DND-41 (cell line): ENCODE results near the gene LCTL.

ENCODE experiments used
- ATAC-seq: fragments of 200-7000 bp; cut with Tn5 transposase; 3 replicates; pipeline ENCODE4 v1.9.1; 2021; ENCODE audit warnings: low read depth; ENCODE audit not compliant: insufficient read depth
- DNase-seq: peaks from one replicate; pipeline ENCODE4 v3.0.0-alpha.2; 2020
- H2AFZ ChIP-seq: 2 replicates; pipeline ENCODE4 v1.6.0; 2012; ENCODE audit warnings: low read depth, low read length
- H3K27ac ChIP-seq: 2 replicates; pipeline ENCODE4 v1.5.1; 2012; ENCODE audit warnings: low read length, inconsistent platforms
- H3K27me3 ChIP-seq: fragments of 200-600 bp; sonication (generic); 2 replicates; pipeline ENCODE4 v1.6.0; 2012; ENCODE audit warnings: low read length, mild to moderate bottlenecking, inconsistent platforms; ENCODE audit not compliant: insufficient read depth, poor library complexity
- H3K36me3 ChIP-seq: 2 replicates; pipeline ENCODE4 v1.5.1; 2012; ENCODE audit warnings: low read length, inconsistent platforms; ENCODE audit not compliant: insufficient read depth
- H3K4me1 ChIP-seq: 2 replicates; pipeline ENCODE4 v1.5.1; 2012; ENCODE audit warnings: mild to moderate bottlenecking, low read length; ENCODE audit not compliant: insufficient read depth
- H3K4me2 ChIP-seq: 2 replicates; pipeline ENCODE4 v1.6.0; 2012; ENCODE audit warnings: mild to moderate bottlenecking, moderate library complexity, low read length, inconsistent platforms; ENCODE audit not compliant: insufficient read depth
- H3K4me3 ChIP-seq, 2 experiments: fragments of 200-600 bp in 1 of 2; shearing (Covaris generic) in 1 of 2; 2 replicates each; pipeline ENCODE4 v1.5.1; 2012 to 2016; ENCODE audit warnings: inconsistent platforms in 2 of 2, low read length in 2 of 2, mild to moderate bottlenecking in 2 of 2, low read depth in 1 of 2, moderate library complexity in 1 of 2
- H3K79me2 ChIP-seq: 2 replicates; pipeline ENCODE4 v1.6.0; 2012; ENCODE audit warnings: low read length, inconsistent platforms; ENCODE audit not compliant: insufficient read depth
- H3K9ac ChIP-seq: 2 replicates; pipeline ENCODE4 v1.6.0; 2012; ENCODE audit warnings: low read depth, mild to moderate bottlenecking, inconsistent platforms, low read length, moderate library complexity
- H3K9me3 ChIP-seq: 2 replicates; pipeline ENCODE4 v1.5.1; 2012; ENCODE audit warnings: low read length, moderate library complexity, mild to moderate bottlenecking, inconsistent platforms; ENCODE audit not compliant: insufficient read depth, severe bottlenecking
- H4K20me1 ChIP-seq: 2 replicates; pipeline ENCODE4 v1.6.0; 2012; ENCODE audit warnings: low read length; ENCODE audit not compliant: insufficient read depth
- CTCF ChIP-seq: IDR thresholded peaks from 2 replicates; pipeline ENCODE4 v1.5.1; 2012; ENCODE audit warnings: borderline replicate concordance, low read length, moderate library complexity, mild to moderate bottlenecking; ENCODE audit not compliant: poor library complexity, severe bottlenecking; ENCODE audit errors: extremely low read depth
- EZH2 ChIP-seq: IDR thresholded peaks from 3 replicates; pipeline ENCODE4 v1.6.1; 2012; ENCODE audit warnings: borderline replicate concordance, low read depth, mild to moderate bottlenecking, moderate library complexity, low read length, inconsistent platforms; ENCODE audit not compliant: severe bottlenecking

Gene LCTL

GRCh38 chr15:66569461-66570137 lies 3.8 kb upstream of the LCTL start:
- no peaks in the 10 kb centered on the region for H3K9me3 ChIP-seq
- H3K9ac ChIP-seq: no peak overlapping the region
- H3K79me2 ChIP-seq: no peaks in the 10 kb centered on the region
- H3K27me3 ChIP-seq: no peaks in the 10 kb centered on the region
- H3K4me2 ChIP-seq: no peak overlapping the region
- no peaks in the 10 kb centered on the region for H3K36me3 ChIP-seq
- TF ChIP-seq EZH2 (no peak), CTCF (no peak)
- 0 out of 2 replicates have a peak, but pooled peaks cover 3% of the 10 kb centered on the region for H3K4me1 ChIP-seq
- no peak overlapping the region for H3K4me3 ChIP-seq
- ATAC-seq (no peak), DNase-seq (no peak)
- no peak overlapping the region for H3K27ac ChIP-seq
- no peaks in the 10 kb centered on the region for H4K20me1 ChIP-seq
- no peak overlapping the region for H2AFZ ChIP-seq

DNA sequence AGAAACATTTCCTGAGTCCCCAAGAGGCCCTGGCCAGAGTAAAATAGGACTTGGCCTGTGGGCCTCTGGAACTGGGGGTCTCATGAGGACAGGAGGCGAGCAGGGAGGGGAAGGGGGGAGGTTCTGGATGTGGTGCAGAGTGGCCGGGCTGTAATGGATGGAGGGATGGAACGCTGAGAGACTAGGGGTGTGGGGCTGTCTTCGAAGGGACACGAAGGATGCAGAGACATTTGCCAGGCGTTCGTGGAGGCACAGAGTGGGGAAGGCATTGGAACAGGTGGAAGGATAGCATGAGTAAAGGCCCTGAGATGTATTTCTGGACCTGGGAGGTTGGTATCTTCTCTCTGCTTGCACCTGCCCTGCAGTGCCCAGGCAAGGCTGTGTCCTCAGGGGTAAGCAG lies 2.1 kb upstream of the LCTL start:
- Histone ChIP-seq H3K27me3 (no peaks in the 10 kb centered on the region), H3K4me3 (no peak overlapping the region), H3K79me2 (no peaks in the 10 kb centered on the region), H3K9me3 (no peaks in the 10 kb centered on the region), H3K4me1 (0 out of 2 replicates have a peak, but pooled peaks cover 3% of the 10 kb centered on the region), H4K20me1 (no peaks in the 10 kb centered on the region), H2AFZ (no peak overlapping the region), H3K27ac (no peak overlapping the region), H3K9ac (no peak overlapping the region), H3K4me2 (no peak overlapping the region), H3K36me3 (no peaks in the 10 kb centered on the region)
- DNase-seq (no peak), ATAC-seq (no peak)
- no peak for TF ChIP-seq CTCF
- no peak for TF ChIP-seq EZH2

- H2AFZ ChIP-seq: no peak overlapping the region
- no peaks in the 10 kb centered on the region for H3K79me2 ChIP-seq
- no peaks in the 10 kb centered on the region for H4K20me1 ChIP-seq
- ATAC-seq: peak; percentile 78
- H3K27ac ChIP-seq: no peak overlapping the region
- H3K9ac ChIP-seq: no peak overlapping the region
- no peaks in the 10 kb centered on the region for H3K36me3 ChIP-seq
- peak; percentile 48 for DNase-seq
- H3K27me3 ChIP-seq: no peaks in the 10 kb centered on the region
- TF ChIP-seq CTCF: peak; percentile 64
- no peak for TF ChIP-seq EZH2
- no peak overlapping the region for H3K4me3 ChIP-seq
- 0 out of 2 replicates have a peak, but pooled peaks cover 3% of the 10 kb centered on the region for H3K4me1 ChIP-seq
- no peaks in the 10 kb centered on the region for H3K9me3 ChIP-seq
- H3K4me2 ChIP-seq: no peak overlapping the region
Measured at GRCh38 chr15:66566963-66567531, 1.2 kb upstream of the LCTL start.
